Activated T-helper 1 cell treated with anti-CD3 and anti-CD28 coated beads, Interleukin-2, amount 50 U/mL, for 16 hours (primary cell): ENCODE measurements around the gene OR13J1.
A peak's percentile ranks its signal among the peaks of the same experiment; 100 is the strongest.

Source experiments
- DNase-seq, 2 donors: peaks; one replicate each; pipeline ENCODE4 v3.0.0-alpha.2; 2020; ENCODE audit warnings: low read depth in 1 of 2, low spot score in 1 of 2

The OR13J1 gene

GRCh38 chr9:35835216-35835632 lies 35.0 kb downstream of the OR13J1 start:
- no peak for DNase-seq

GRCh38 chr9:35834260-35835215 lies 35.7 kb downstream of the OR13J1 start:
- no peak for DNase-seq

GRCh38 chr9:35832814-35833213 lies 37.4 kb downstream of the OR13J1 start:
- no peak for DNase-seq

GRCh38 chr9:35831040-35831439 lies 39.2 kb downstream of the OR13J1 start:
- DNase-seq: no peak

- no peak for DNase-seq
Measured at GRCh38 chr9:35829764-35830096, 40.5 kb downstream of the OR13J1 start.

- peak; percentile 85 to 87 for DNase-seq
Measured at GRCh38 chr9:35829084-35829763, 41.0 kb downstream of the OR13J1 start, which contains the start of gene TMEM8B. Gene TMEM8B, plus strand, starts transcription at chr9:35829228. Its CDS starts 220 bp downstream, at chr9:35829448.

GRCh38 chr9:35828716-35829083 lies 41.5 kb downstream of the OR13J1 start, which contains the start of gene FAM221B:
Gene FAM221B, minus strand, starts transcription at chr9:35828732. Its CDS starts 2,571 bp downstream, at chr9:35826161.
- no peak for DNase-seq

GRCh38 chr9:35827486-35827885 lies 42.7 kb downstream of the OR13J1 start:
- DNase-seq: no peak

- DNase-seq: no peak
Measured at GRCh38 chr9:35826071-35826701, 44.0 kb downstream of the OR13J1 start.

GRCh38 chr9:35822926-35823325 lies 47.3 kb downstream of the OR13J1 start:
- no peak for DNase-seq

- DNase-seq: no peak
Measured at GRCh38 chr9:35820076-35820475, 50.1 kb downstream of the OR13J1 start.
